Peyer's patch (tissue), 4 donors: ENCODE results near the gene RHBDD3. TPM values are rescaled to one million over a fixed set of nuclear protein-coding genes. Genes with fewer than 3 reads are reported as not detected.

ENCODE experiments used
- DNase-seq, 3 donors: peaks; one replicate each; pipeline ENCODE4 v3.0.0-alpha.2; 2017 to 2019
- H3K27ac ChIP-seq, 4 donors: fragments of 200-600 bp; sonication (generic); one replicate each; pipeline ENCODE4 v1.5.1; 2016 to 2019
- H3K27me3 ChIP-seq, 2 donors: fragments of 200-600 bp; sonication (generic); one replicate each; pipeline ENCODE4 v1.5.1; 2019
- H3K36me3 ChIP-seq, 3 donors: fragments of 200-600 bp; sonication (generic); one replicate each; pipeline ENCODE4 v1.5.1; 2016 to 2019
- H3K4me1 ChIP-seq, 4 donors: fragments of 200-600 bp; sonication (generic); one replicate each; pipeline ENCODE4 v1.5.1; 2016 to 2019
- H3K4me3 ChIP-seq, 4 donors: fragments of 200-600 bp; sonication (generic); 1 replicate in 3 of 4; 2 replicates in 1 of 4; pipeline ENCODE4 v1.5.1; 2016 to 2019; ENCODE audit warnings: mild to moderate bottlenecking in 1 of 4
- H3K9me3 ChIP-seq, 4 donors: fragments of 200-600 bp; sonication (generic); one replicate each; pipeline ENCODE4 v1.5.1; 2016 to 2019; ENCODE audit warnings: mild to moderate bottlenecking in 1 of 4
- POLR2A ChIP-seq, 2 donors: fragments of 450-650 bp; IDR thresholded peaks; one replicate each; pipeline ENCODE4 v1.5.1; 2017; ENCODE audit warnings: antibody characterized with exemption in 2 of 2, mild to moderate bottlenecking in 2 of 2, moderate library complexity in 2 of 2
- total RNA-seq, 4 donors: library from RNA; depleted of rRNA; stranded (reverse); fragments of >200 nt; gene quantifications; one replicate each; pipeline ENCODE4 v1.1.0, GENCODE V29; 2016
- TF ChIP-seq, protein P1 (sequence below), 6 experiments: fragments of 450-650 bp in 4 of 6; fragments of 200-600 bp in 2 of 6; sonication (generic) in 1 of 6; IDR thresholded peaks; one replicate each; pipeline ENCODE4 v1.5.1; 2017 to 2019; ENCODE audit warnings: antibody characterized with exemption in 6 of 6, mild to moderate bottlenecking in 3 of 6, moderate library complexity in 1 of 6

The RHBDD3 gene
- total RNA-seq, 4 donors from 2014 or later = 25.4 to 47.2 (median 36.2) TPM

DNA sequence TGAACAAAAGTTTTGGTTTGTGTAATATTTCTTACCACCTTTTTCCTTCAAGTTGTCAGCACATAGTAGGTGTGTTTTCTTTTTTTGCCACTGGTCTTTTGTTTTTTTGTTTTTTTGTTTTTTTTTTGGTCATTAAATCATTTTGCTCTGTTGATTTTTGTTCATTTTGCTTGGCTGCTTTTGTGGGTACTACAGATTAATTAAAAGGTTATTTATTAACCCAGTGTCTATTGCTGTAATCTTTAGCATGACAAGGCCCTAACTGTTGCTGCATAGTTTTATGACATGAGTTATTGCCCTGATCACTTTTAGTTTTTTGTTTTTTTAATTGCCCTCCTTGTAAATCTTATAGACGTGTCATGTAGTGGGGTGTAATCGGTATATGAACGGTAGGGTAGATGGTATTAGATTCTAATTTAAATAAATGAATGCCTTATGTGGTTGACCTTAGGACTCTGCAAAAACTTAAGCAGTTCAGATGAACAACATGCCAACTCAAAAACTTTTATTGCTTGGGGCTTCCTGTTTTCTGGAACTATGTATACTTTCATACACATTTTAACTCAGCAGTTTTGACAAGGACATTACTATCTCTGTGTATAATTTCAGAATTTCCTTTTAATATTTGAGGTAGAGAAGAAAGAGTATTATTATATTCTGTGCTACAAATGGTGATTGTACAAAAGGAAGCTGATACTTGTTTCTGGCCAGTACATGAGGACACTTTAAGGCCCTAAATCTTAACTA lies 8.2 kb upstream of the RHBDD3 start:
- TF ChIP-seq, protein P1, sequence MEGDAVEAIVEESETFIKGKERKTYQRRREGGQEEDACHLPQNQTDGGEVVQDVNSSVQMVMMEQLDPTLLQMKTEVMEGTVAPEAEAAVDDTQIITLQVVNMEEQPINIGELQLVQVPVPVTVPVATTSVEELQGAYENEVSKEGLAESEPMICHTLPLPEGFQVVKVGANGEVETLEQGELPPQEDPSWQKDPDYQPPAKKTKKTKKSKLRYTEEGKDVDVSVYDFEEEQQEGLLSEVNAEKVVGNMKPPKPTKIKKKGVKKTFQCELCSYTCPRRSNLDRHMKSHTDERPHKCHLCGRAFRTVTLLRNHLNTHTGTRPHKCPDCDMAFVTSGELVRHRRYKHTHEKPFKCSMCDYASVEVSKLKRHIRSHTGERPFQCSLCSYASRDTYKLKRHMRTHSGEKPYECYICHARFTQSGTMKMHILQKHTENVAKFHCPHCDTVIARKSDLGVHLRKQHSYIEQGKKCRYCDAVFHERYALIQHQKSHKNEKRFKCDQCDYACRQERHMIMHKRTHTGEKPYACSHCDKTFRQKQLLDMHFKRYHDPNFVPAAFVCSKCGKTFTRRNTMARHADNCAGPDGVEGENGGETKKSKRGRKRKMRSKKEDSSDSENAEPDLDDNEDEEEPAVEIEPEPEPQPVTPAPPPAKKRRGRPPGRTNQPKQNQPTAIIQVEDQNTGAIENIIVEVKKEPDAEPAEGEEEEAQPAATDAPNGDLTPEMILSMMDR (IDR thresholded peaks at IDR 0.05) = peak in 1 of 6 experiments; percentile 32
- no peak for TF ChIP-seq POLR2A (IDR thresholded peaks at IDR 0.05)
- no peaks in the 10 kb centered on the region for H3K27me3 ChIP-seq
- no peak overlapping the region for H3K4me3 ChIP-seq
- peaks cover 0 to 84% (median 3%) of the 10 kb centered on the region in 3 donors for H3K36me3 ChIP-seq
- H3K9me3 ChIP-seq = no peaks in the 10 kb centered on the region
- H3K27ac ChIP-seq = no peak overlapping the region
- H3K4me1 ChIP-seq = peaks cover 0 to 58% (median 13%) of the 10 kb centered on the region in 4 donors
- DNase-seq = no peak

DNA sequence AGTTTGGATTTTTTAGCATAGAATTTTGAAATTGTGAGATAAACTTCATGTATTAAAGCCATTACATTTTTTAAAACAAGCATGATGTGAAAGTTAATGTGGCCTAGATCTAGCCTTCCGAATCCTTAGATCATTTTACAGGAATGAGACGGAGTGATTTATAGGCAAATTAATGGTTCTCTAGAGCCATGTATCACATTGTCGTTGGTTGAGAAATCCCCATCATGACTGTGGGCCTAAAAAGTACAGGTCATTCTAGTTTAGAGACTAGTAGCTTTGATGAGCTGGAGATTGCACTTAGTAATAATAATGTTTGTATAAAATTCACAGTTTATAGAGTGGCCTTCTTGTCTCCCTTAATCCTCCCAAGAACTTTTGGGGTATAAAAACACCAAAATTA lies 7.4 kb upstream of the RHBDD3 start:
- TF ChIP-seq POLR2A (IDR thresholded peaks at IDR 0.05) = no peak
- TF ChIP-seq, protein P1 (IDR thresholded peaks at IDR 0.05) = no peak
- peaks cover 0 to 77% (median 3%) of the 10 kb centered on the region in 3 donors for H3K36me3 ChIP-seq
- DNase-seq = no peak
- H3K27ac ChIP-seq = no peak overlapping the region
- no peaks in the 10 kb centered on the region for H3K27me3 ChIP-seq
- H3K9me3 ChIP-seq = no peaks in the 10 kb centered on the region
- no peak overlapping the region for H3K4me3 ChIP-seq
- peaks cover 0 to 65% (median 17%) of the 10 kb centered on the region in 4 donors for H3K4me1 ChIP-seq

DNA sequence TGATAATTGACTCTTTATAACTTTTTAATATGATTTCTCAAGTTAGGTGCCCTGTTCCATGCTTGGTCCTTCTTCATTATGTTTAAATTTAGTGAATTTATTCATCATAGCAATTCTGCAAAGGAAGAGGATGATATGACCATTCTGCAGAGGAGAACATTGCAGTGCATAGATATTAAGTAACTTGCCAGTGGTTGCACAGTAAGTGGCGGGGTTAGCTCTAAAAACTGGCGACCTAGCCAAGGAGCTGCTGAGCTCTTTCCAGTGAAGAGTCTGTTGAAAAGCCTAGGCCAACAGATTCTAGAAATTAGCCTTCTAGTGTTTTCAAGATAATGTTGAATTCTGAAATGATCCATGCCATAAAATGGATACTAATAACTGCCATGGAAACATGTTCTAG lies 4.8 kb upstream of the RHBDD3 start:
- H3K36me3 ChIP-seq = peaks cover 0 to 52% (median 0%) of the 10 kb centered on the region in 3 donors
- H3K4me1 ChIP-seq = peaks cover 0 to 74% (median 18%) of the 10 kb centered on the region in 4 donors
- TF ChIP-seq, protein P1 (IDR thresholded peaks at IDR 0.05) = no peak
- TF ChIP-seq POLR2A (IDR thresholded peaks at IDR 0.05) = no peak
- H3K9me3 ChIP-seq = no peaks in the 10 kb centered on the region
- no peak for DNase-seq
- no peaks in the 10 kb centered on the region for H3K27me3 ChIP-seq
- H3K4me3 ChIP-seq = no peak overlapping the region
- no peak overlapping the region for H3K27ac ChIP-seq

DNA sequence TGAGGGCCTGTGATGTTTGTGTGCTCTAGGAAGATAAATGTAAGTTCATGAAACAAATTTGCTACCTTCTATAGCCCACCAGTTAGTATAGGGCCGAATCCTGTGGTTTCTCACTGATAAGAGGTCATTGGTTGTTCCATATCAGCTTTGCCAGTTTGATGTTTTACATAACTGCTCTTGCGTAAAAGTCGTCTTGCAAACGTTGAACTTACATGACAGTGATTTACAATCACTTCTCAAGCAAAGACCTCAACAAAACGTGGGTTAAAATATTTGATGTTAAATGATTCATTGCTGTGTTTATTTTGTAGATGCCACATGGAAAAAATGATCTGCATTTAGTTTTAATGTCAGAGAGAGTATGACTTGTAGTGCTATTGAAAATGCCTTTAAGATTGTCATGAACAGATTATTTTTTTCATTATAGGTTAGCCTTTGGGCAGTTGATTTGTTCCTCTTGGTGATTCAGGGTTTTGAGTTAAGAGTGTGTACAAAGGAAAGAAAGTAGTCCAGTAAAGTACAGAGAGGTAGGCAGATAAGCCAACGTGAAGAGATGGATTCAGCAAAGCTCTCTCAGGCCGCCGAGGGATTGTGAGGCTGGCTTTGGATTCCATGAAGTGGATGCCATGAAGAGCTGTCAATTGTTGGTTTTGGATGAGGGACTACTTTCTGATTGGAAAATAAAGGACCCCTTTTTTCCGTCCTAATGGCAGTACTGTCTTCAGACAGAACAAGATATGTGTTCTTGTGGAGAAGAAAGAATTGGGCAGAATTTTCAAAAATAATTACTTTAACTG lies 2.9 kb upstream of the RHBDD3 start:
- TF ChIP-seq, protein P1 (IDR thresholded peaks at IDR 0.05) = no peak
- TF ChIP-seq POLR2A (IDR thresholded peaks at IDR 0.05) = no peak
- Histone ChIP-seq H3K36me3 (peaks cover 0 to 35% (median 0%) of the 10 kb centered on the region in 3 donors), H3K4me3 (peak overlapping the region; percentile 77 to 99 (median 88)), H3K27me3 (no peaks in the 10 kb centered on the region), H3K9me3 (no peaks in the 10 kb centered on the region), H3K4me1 (peaks cover 0 to 75% (median 17%) of the 10 kb centered on the region in 4 donors), H3K27ac (peak overlapping the region in 3 of 4 donors; percentile 12 to 97 (median 55))
- no peak for DNase-seq

DNA sequence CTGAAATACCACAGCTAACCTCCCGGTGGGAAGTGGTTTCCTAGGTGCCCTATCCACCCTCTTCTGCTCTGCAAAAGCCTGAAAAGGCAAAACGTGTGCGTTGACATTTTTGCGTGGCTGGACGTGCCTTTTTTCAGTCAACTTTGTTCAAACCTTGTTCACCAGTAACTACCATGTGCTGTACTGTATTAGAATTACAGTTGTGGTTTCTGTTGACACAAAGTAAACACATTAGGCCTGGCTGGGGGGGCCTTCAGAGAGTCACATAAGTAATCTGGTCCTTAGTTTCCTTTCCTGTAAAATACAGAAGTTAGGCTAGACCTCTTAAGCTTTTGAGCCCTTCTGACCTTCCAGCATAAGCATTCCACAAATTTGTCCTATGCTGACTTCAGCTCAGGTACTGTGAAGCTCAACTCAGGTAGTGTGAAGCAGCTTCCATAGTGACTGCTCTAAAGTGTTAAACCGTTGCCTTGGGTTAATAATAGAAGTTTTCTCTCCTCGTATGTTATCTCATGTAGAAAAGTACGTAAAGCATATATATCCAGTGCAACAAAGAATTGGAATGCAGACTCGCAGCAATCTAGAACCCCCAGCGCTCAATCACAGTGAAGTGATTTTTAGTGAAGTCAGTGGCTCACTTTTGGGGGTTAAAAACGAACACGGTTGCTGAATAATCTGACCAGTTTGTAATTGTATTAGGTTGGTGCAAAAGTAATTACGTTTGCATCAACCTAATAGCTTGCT lies 2.1 kb upstream of the RHBDD3 start:
- Histone ChIP-seq H3K27ac (peak overlapping the region in 3 of 4 donors; percentile 96 to 98 (median 97)), H3K4me3 (peak overlapping the region; percentile 77 to 99 (median 88)), H3K36me3 (peaks cover 0 to 34% (median 0%) of the 10 kb centered on the region in 3 donors), H3K27me3 (no peaks in the 10 kb centered on the region), H3K9me3 (no peaks in the 10 kb centered on the region), H3K4me1 (peaks cover 0 to 69% (median 17%) of the 10 kb centered on the region in 4 donors)
- DNase-seq = peak in 1 of 3 donors; percentile 41
- TF ChIP-seq, protein P1 (IDR thresholded peaks at IDR 0.05) = no peak
- TF ChIP-seq POLR2A (IDR thresholded peaks at IDR 0.05) = no peak
